ENCODE results near the gene RASL11A.
"Not testable (repeated sequence)": the region's sequence is repeated elsewhere in the genome, so short reads cannot be mapped to it uniquely, and the experiment has no call there.

DNA sequence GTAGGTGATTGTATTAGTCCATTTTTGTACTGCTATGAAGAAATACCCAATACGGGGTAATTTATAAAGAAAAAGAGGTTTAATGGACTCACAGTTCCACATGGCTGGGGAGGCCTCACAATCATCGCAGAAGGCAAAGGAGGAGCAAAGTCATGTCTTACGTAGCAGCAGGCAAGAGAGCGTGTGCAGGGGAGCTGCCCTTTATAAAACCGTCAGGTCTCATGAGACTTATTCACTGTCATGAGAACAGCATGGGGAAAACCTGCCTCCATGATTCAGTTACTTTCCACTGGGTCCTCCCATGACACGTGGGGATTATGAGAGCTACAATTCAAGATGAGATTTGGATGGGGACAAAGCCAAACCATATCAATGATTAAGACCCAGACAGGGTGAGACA, 51.8 kb downstream of the RASL11A start:
- TF ChIP-seq, protein P1, sequence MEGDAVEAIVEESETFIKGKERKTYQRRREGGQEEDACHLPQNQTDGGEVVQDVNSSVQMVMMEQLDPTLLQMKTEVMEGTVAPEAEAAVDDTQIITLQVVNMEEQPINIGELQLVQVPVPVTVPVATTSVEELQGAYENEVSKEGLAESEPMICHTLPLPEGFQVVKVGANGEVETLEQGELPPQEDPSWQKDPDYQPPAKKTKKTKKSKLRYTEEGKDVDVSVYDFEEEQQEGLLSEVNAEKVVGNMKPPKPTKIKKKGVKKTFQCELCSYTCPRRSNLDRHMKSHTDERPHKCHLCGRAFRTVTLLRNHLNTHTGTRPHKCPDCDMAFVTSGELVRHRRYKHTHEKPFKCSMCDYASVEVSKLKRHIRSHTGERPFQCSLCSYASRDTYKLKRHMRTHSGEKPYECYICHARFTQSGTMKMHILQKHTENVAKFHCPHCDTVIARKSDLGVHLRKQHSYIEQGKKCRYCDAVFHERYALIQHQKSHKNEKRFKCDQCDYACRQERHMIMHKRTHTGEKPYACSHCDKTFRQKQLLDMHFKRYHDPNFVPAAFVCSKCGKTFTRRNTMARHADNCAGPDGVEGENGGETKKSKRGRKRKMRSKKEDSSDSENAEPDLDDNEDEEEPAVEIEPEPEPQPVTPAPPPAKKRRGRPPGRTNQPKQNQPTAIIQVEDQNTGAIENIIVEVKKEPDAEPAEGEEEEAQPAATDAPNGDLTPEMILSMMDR (IDR thresholded peaks at IDR 0.05), result not testable (repeated sequence)
- not testable (repeated sequence) for TF ChIP-seq POLR2A (IDR thresholded peaks at IDR 0.05)

All from adrenal gland (tissue), 5 donors.